BJ (cell line): ENCODE data around the gene LCT. TPM values are rescaled to one million over a fixed set of nuclear protein-coding genes. Genes with fewer than 3 reads are reported as not detected.

ENCODE experiments used
- CTCF ChIA-PET: fragments of 350-600 bp; formaldehyde crosslinking; extraction: SDS; loops from one replicate; lab custom pipeline; 2021; ENCODE audit warnings: antibody characterized with exemption, inconsistent platforms; lab: Yijun Ruan, JAX
- POLR2A ChIA-PET: fragments of 300-600 bp; sonication (Branson Sonifier 250); formaldehyde crosslinking; extraction: SDS; loops from one replicate; lab custom pipeline; 2021; ENCODE audit warnings: antibody characterized with exemption; lab: Charles Lee
- DNase-seq: peaks from one replicate; pipeline ENCODE4 v3.0.0-alpha.2; 2011; ENCODE audit warnings: low read depth
- H3K27me3 ChIP-seq: 2 replicates; pipeline ENCODE4 v1.6.0; 2011; ENCODE audit warnings: low read length; ENCODE audit not compliant: control insufficient read depth, insufficient read depth
- H3K36me3 ChIP-seq: 2 replicates; pipeline ENCODE4 v1.5.1; 2011; ENCODE audit warnings: low read length; ENCODE audit not compliant: control insufficient read depth, insufficient read depth
- H3K4me3 ChIP-seq: 2 replicates; pipeline ENCODE4 v1.5.1; 2011; ENCODE audit warnings: low read depth, mild to moderate bottlenecking, control low read depth, low read length
- polyA plus RNA-seq: library from polyadenylated mRNA; depleted of rRNA; stranded (reverse); fragments of >200 nt; gene quantifications from 2 replicates; pipeline ENCODE4 v1.2.3, GENCODE V29; 2011
- TF ChIP-seq, protein P1 (sequence below): IDR thresholded peaks from 2 replicates; pipeline ENCODE4 v1.5.1; 2011; ENCODE audit warnings: low read depth, mild to moderate bottlenecking, control low read depth, inconsistent platforms, low read length, moderate library complexity; ENCODE audit not compliant: insufficient read depth

LCT gene
- polyA plus RNA-seq, 1 experiment = not detected

DNA sequence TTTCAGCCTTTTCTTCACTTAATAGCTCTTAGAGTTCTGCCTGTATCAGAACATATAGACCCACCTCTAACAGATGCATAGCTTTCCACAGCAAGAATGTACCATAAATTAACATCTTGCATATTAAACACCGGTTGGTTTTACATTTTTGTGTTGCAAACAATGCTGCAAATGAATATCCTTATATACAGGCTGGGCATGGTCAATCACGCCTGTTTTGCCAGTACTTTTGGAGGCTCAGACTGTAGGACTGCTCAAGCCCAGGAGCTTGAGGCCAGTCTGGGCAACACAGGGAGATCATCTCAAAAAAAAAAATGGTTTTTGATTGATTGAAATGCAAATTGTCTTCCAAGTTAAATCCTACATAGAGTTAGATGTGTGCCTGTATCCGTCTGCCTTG, 1.5 kb upstream of the LCT start:
- Histone ChIP-seq H3K36me3 (no peaks in the 10 kb centered on the region), H3K27me3 (no peaks in the 10 kb centered on the region), H3K4me3 (no peak overlapping the region)
- TF ChIP-seq, protein P1, sequence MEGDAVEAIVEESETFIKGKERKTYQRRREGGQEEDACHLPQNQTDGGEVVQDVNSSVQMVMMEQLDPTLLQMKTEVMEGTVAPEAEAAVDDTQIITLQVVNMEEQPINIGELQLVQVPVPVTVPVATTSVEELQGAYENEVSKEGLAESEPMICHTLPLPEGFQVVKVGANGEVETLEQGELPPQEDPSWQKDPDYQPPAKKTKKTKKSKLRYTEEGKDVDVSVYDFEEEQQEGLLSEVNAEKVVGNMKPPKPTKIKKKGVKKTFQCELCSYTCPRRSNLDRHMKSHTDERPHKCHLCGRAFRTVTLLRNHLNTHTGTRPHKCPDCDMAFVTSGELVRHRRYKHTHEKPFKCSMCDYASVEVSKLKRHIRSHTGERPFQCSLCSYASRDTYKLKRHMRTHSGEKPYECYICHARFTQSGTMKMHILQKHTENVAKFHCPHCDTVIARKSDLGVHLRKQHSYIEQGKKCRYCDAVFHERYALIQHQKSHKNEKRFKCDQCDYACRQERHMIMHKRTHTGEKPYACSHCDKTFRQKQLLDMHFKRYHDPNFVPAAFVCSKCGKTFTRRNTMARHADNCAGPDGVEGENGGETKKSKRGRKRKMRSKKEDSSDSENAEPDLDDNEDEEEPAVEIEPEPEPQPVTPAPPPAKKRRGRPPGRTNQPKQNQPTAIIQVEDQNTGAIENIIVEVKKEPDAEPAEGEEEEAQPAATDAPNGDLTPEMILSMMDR = no peak
- ChIA-PET CTCF (interaction anchor here (0.8 to 2.1 kb wide), 2 partner anchors 12 to 41 kb away, joined by 3 to 5 read pairs; no protein-coding TSS in a partner anchor), POLR2A (no interaction called here)
- no peak for DNase-seq

DNA sequence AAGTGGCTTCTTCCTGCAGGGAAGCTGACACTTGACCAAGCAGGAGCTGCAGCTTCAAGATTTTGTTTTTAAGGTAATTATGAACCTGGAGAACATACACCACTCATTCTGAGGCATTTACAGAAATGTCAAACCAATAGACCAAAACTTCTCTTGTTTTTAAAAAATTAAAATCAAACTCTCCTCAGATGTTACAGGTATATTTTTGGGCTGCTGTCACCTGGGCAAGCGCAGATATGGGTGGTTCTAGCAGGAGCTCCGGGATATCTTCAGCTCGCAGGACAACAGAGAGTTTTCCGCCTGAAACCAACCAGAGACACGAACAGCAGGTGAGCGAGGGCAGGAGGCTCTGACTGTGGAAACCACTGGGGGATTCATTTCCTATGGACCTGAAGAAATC, 4.1 kb downstream of the LCT start:
- Histone ChIP-seq H3K4me3 (no peak overlapping the region), H3K27me3 (no peaks in the 10 kb centered on the region), H3K36me3 (no peaks in the 10 kb centered on the region)
- TF ChIP-seq, protein P1 = no peak
- POLR2A ChIA-PET = no interaction called here
- DNase-seq = no peak
- CTCF ChIA-PET = no interaction called here

DNA sequence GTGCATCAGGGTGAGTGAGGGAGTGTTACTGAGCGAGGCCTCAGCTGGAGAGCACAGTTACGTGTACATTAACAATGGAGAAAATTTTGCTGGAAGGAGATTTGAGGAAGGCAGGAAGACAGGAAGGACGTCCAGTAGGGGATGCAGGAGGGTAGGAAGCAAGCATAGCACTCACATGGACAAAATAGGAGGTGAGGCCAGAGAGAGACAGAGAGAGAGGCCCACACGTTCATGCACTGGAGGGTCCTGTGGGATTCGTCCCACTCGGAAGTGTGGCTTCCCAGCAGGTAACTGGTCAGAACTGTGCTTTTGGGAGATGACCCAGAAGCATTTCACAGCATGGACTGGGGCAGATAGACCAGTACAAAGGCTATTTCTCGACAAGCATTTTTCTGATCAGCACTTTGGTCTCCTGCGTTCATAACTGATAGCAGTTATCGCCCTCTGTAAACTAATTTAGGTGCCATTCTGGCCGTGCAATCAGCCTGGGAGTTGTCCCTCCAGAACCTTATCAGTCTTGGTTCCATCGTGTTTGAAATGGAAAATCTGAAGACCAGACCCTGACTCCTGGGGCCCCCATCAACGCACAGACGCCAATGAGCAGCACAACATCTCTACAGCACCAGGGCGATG, 5.7 kb downstream of the LCT start:
- Histone ChIP-seq H3K4me3 (no peak overlapping the region), H3K36me3 (no peaks in the 10 kb centered on the region), H3K27me3 (no peaks in the 10 kb centered on the region)
- TF ChIP-seq, protein P1 = no peak
- POLR2A ChIA-PET = no interaction called here
- CTCF ChIA-PET = no interaction called here
- DNase-seq = no peak

DNA sequence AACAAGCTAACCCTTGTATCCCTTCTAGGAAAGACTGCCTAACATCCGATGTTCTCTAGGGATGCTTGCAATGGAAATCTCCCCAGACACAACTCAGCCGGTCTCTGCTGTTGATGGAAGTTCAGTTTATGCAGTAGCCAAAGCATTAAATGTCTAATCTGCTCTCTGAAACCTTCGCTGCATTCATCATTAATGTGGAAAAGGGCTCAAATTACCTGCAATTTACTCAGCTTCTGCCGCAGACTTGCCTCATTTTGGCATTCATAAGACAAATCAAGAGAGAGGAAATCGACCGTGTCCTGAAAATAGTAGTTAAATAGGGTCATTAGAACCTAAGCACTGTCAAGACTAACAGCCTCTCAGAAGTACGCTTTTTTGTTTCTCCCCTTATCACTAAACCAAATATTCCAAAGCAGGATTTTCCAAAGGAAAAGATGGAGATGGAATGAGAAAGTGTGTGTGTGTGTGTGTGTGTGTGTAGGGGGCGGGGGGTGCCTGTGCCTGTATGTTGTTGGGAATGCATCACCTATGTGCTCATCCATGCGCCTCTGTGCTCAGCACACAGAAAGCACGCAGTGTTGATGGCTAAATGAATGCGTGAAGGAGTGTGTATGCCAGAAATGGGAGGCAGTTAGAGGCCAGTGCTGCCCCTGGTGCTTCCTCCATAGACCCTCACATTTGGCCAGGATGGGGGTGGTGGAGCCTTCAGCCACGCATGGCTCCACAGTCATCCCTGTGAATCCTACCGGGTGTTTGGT, 7.4 kb downstream of the LCT start:
- Histone ChIP-seq H3K4me3 (no peak overlapping the region), H3K27me3 (no peaks in the 10 kb centered on the region), H3K36me3 (no peaks in the 10 kb centered on the region)
- ChIA-PET CTCF (interaction anchor here (0.8 kb wide), 1 partner anchor 32 kb away, joined by 3 read pairs; no protein-coding TSS in a partner anchor), POLR2A (no interaction called here)
- TF ChIP-seq, protein P1 = no peak
- DNase-seq = no peak

DNA sequence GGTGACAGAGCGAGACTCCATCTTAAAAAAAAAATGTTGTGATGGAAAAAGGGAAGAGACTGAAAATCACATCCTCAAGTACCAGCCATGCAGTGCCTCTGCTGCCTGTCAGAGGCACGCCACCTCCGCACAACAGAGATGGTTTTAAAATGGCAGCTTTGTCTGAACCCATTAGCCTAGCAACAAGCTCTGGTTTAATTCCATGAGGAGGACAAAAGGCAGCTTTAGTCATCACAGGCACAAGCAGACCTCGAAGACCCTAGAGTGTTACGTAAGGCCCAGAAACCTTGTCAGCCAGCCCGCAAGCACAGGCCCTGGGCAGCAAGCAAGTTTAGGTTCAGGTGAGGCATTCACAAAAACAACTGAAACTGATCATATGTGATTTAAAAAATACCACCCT, 10.4 kb downstream of the LCT start:
- ChIA-PET CTCF (interaction anchor here (1.6 to 3.6 kb wide), 3 partner anchors 11 to 28 kb away, joined by 5 to 24 read pairs (median 11); partner anchors contain the start of gene LCT), POLR2A (no interaction called here)
- TF ChIP-seq, protein P1 = no peak
- Histone ChIP-seq H3K4me3 (no peak overlapping the region), H3K36me3 (no peaks in the 10 kb centered on the region), H3K27me3 (no peaks in the 10 kb centered on the region)
- no peak for DNase-seq
